ENCODE results near the gene OXNAD1.
A peak's percentile ranks its signal among the peaks of the same experiment; 100 is the strongest.

The OXNAD1 gene

DNA sequence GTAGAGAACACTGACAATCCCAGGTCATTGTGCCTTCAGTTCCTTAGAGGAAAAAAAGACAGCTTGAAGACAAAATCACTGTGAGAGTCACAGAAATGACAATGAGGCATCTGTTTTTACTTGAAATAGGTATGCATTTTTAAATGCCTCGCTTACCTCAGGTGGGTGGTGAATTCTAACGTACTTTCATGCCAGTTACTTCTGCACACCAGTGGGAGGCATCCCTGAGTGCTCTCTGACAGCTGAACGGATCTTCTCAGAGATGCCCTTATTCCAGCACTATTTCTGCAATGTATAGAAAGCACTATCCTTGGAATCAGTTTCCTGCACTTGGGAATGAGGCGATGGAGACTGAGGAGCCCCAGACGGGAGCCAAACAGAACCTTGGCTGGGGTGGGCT, 16.5 kb upstream of the OXNAD1 start:
- TF ChIP-seq, protein P1, sequence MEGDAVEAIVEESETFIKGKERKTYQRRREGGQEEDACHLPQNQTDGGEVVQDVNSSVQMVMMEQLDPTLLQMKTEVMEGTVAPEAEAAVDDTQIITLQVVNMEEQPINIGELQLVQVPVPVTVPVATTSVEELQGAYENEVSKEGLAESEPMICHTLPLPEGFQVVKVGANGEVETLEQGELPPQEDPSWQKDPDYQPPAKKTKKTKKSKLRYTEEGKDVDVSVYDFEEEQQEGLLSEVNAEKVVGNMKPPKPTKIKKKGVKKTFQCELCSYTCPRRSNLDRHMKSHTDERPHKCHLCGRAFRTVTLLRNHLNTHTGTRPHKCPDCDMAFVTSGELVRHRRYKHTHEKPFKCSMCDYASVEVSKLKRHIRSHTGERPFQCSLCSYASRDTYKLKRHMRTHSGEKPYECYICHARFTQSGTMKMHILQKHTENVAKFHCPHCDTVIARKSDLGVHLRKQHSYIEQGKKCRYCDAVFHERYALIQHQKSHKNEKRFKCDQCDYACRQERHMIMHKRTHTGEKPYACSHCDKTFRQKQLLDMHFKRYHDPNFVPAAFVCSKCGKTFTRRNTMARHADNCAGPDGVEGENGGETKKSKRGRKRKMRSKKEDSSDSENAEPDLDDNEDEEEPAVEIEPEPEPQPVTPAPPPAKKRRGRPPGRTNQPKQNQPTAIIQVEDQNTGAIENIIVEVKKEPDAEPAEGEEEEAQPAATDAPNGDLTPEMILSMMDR (conservative IDR thresholded peaks at IDR 0.05): no peak
- H3K27ac ChIP-seq: no peak overlapping the region

DNA sequence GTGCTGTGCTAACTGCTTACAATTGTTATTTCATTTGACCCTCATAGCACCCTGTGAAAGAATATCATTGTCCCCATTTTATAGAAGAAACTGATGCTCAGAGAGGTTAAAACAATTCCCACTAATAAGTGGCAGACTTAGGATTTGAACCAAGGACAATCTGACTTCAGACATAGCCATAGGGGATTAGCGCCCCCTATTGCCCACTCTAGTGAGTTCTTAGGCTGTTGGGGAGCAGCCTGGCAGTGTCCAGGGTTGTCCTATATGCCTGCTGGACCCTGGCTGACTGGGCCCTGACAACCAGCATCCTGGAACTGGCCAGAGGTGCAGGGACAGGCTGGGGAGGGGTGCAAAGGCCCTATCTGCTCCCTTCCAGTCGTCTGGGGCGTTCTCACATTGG, 15.7 kb upstream of the OXNAD1 start:
- H3K27ac ChIP-seq: no peak overlapping the region
- TF ChIP-seq, protein P1 (conservative IDR thresholded peaks at IDR 0.05): peak; percentile 43; the same call in 1 of the 2 replicates

DNA sequence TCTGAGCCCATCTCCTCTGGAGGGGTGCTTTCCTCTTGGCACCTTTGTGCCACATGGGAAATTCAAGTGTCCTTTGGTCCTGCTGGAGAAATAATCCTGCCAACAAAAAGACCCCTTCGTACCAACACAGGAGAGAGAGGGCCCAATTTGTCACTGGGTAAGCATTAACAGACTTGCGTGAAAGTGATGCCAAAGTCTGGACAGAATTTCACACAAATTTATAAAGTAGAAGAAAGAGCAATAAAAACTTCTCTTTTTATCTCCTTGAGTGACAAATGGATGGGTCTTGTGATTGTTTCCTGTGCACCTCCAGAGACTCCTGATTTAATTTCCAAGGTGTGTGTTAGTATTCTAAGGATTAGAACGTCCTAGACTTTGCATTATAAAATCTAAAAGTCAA, 15.1 kb upstream of the OXNAD1 start:
- H3K27ac ChIP-seq: no peak overlapping the region
- TF ChIP-seq, protein P1 (conservative IDR thresholded peaks at IDR 0.05): no peak

DNA sequence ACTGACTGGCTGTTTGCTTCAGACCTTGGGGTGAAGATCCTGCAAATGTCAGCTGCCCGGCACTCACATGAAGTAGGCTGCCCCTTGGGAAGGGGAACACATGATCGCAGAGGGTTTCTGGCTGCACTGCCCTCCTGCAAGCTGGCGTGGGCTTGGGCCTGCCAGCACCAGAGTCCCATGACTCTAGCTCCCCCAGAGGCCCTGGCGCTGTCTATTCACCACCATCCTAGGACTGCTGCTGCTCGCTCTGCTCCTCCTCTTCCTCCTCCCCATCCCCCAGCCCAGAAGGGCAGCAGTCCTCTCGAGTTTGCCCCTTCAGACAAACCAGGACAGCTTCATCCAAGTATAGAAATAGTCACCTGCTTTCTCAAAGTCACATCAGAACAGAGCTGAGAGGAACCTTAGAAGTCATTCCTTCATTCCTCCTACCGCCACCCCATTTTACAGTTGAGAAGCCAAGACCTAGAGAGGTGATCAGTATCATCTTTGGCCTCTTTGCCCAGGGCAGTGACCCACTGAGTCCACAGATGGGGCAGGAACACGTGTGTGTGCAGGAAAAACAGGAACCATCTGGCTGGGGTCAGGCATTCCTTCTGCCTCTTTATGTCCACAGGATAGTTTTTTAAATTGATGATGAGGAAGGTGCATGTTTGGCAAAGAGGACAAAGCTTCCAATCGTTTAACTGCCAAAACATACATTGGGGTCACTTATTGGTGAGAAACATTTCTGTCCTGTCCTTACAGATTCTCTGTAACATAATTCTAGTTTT, 13.5 kb upstream of the OXNAD1 start:
- no peak overlapping the region for H3K27ac ChIP-seq
- TF ChIP-seq, protein P1 (conservative IDR thresholded peaks at IDR 0.05): no peak

DNA sequence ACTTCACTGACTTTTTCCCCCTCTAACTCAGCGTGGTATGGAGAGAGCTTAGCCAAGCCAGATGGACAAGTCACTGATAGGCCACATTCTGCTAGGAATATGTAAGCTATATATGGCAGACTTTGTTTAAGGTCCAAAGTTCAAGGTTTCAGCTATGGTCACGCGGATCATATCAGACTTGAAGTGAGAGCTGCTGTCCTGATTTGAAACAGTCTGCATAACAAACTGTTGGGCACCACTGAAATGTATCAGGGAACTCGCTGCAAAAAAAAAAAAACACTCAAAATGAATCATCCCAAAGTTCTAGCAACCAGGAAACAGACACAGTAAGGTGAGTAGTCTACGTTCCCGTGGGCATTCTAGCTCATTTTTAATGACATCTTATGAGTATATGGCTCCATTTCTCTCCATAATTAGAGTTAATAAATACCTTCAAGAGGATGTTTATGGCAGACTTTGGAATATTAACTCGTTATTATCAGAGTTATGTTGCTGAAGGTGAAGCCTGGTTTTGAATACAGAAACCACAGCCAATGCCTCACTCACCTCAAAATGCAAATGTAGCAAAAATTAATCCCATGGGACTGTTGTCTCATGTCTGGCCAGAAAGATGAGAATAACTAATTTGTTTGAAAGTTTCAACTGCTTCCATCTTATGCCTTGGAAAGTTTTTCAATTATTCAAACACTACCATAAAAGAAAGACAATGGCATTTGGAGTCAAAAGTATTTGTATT, 12.6 kb upstream of the OXNAD1 start:
- TF ChIP-seq, protein P1 (conservative IDR thresholded peaks at IDR 0.05): no peak
- no peak overlapping the region for H3K27ac ChIP-seq

DNA sequence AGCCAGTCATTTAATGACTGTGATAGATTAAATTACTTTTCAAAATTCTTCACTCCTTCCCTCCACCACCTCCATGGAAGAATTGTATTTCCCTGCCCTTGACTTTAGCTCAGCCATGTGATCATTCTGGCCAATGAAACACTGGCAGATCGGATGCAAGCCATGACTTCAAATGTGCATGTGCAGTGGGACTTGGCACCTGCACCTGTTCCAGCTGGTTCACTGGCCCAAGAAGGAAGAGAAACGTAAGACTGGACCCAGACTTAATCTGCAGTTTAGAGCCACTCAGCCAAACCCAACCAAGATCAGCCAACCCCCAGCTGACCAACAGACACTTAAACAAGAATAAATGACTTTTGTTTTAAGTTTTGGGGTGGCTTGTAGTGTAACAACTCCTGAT, 12.0 kb upstream of the OXNAD1 start:
- no peak overlapping the region for H3K27ac ChIP-seq
- TF ChIP-seq, protein P1 (conservative IDR thresholded peaks at IDR 0.05): no peak

DNA sequence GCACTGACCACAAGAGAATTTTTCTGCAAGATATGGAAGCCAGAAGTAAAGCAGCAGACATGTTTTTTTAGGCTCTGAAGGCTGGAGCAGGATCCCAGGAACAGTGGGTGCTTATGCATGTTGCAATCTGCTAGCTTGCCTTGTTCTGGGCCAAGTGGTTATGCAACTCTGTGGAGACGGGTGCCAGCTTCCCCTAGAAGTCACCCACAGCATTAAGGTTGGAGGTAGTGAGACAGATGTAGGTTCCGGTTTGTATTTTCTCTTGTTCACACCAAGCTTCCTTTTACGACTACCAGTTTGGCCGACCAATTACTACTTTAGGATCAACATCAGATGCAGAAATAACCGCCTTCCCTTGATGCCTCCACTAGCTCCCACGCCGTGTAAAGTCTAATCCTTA, 11.4 kb upstream of the OXNAD1 start:
- TF ChIP-seq, protein P1 (conservative IDR thresholded peaks at IDR 0.05): no peak

More for the DNA sequence above, 11.4 kb upstream of the OXNAD1 start:
- H3K27ac ChIP-seq: no peak overlapping the region

All from VCaP (cell line).